NK-92 treated with Interleukin-12 subunit alpha and Interleukin-12 subunit beta, amount 100 ng/mL, for 24 hours (cell line): Measurements from ENCODE around the gene MAML2.
"Not testable (repeated sequence)": the region's sequence is repeated elsewhere in the genome, so short reads cannot be mapped to it uniquely, and the experiment has no call there.

ENCODE experiments used
- DNase-seq: peaks from one replicate; lab custom pipeline; 2025; lab: John Stamatoyannopoulos, UW

The MAML2 gene

GRCh38 chr11:96185220-96185768 lies 157.7 kb downstream of the MAML2 start:
- DNase-seq, result no peak

DNA sequence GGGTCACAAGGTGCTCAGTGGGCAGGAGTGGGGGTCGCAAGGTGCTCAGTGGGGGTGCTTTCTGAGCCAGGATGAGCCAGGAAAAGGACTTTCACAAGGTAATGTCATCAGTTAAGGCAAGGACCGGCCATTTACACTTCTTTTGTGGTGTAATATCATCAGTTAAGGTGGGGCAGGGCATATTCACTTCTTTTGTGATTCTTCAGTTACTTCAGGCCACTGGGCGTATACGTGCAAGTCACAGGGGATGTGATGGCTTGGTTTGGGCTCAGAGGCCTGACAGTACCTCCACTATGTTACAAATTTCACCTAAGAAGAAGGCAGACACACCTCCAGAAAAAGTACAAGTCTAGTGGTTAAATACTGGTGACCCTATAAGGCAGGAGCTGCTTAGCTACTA lies 162.1 kb downstream of the MAML2 start:
- DNase-seq, result not testable (repeated sequence)

- DNase-seq, result no peak
Measured at GRCh38 chr11:96180341-96180740, 162.7 kb downstream of the MAML2 start.

DNA sequence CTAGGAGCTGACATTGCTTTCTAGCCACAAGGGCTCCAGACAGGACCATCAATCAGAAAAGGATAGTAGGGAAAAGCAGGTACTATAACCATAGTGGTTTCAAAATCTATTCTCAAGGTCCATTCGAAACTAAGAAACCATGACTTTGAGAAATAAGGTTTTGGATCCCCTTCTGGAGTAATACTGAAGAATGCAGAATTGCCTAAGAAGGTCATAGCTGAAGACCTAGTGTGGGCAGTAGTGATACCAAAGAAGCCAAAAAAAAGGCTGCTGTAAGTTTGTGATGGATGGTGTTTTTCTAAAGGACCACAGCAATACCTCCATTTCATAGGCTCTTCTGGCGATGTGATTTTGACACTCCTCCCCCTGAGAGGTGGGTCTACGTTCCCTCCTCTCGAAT lies 163.1 kb downstream of the MAML2 start:
- DNase-seq, result no peak

GRCh38 chr11:96178887-96179279 lies 164.1 kb downstream of the MAML2 start:
- no peak for DNase-seq

GRCh38 chr11:96178049-96178886 lies 164.7 kb downstream of the MAML2 start:
- DNase-seq, result no peak

GRCh38 chr11:96177146-96177545 lies 165.8 kb downstream of the MAML2 start:
- no peak for DNase-seq

DNA sequence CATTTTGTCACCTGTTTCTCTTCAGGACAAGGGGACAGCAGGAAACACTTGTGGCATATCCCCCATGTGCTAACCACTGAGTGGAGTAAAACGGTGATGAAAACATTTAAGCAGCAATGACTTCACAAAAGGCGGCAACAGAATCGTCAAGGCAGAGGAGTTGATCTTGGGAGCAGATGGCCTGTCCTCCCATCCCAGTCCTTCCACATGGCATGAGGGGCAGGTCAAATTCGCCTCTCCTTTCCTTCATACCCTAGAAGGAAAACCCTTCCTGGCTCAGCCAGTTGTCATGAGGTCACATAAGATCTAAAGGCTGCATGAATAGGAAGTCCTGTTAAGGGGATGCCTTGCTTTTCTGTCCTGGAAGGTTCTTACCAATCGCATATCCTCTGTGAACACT lies 169.1 kb downstream of the MAML2 start:
- DNase-seq, result no peak

- DNase-seq, result no peak
Measured at GRCh38 chr11:96173422-96173821, 169.6 kb downstream of the MAML2 start.

DNA sequence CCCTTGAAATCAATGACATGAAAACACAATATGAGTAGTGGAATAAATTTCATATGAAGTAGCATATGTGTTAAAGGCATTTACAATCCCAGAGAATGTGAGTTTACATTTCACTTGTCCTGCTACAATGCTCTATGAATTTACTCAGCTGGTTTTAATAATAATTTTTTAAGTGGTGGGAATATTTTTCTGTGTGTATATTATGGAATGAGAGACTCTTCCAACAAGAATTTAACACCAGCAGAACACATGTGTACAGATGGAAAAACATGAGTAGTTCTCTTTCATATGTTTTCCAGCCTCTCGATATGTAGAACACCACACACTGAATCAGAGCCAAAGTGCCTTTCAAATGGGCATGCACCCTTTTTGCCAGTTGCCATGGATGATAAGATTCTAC lies 170.4 kb downstream of the MAML2 start:
- no peak for DNase-seq

DNA sequence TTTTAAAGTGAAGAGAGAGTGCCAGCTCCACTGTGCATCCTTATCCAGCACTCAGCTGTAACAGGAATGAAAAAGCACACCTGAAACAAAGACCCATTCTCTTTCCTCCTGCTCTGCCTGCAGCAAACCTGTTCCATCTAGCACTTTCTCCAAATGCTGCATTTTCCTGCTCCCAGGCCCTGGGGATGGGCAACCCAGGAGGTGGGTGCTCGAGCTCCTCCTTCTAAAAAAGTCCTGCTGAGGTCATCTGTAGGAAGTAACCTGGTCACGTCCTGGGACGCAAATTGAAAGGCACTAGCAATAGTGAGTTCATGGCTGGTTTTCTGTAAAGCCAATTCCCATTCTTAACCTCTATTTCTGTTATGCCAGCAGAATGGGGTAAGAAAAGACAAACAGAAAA lies 173.7 kb downstream of the MAML2 start:
- DNase-seq, result no peak

- DNase-seq, result no peak
Measured at GRCh38 chr11:96168623-96169022, 174.4 kb downstream of the MAML2 start.

GRCh38 chr11:96167787-96168186 lies 175.2 kb downstream of the MAML2 start:
- no peak for DNase-seq

GRCh38 chr11:96167203-96167758 lies 175.7 kb downstream of the MAML2 start:
- DNase-seq, result no peak

DNA sequence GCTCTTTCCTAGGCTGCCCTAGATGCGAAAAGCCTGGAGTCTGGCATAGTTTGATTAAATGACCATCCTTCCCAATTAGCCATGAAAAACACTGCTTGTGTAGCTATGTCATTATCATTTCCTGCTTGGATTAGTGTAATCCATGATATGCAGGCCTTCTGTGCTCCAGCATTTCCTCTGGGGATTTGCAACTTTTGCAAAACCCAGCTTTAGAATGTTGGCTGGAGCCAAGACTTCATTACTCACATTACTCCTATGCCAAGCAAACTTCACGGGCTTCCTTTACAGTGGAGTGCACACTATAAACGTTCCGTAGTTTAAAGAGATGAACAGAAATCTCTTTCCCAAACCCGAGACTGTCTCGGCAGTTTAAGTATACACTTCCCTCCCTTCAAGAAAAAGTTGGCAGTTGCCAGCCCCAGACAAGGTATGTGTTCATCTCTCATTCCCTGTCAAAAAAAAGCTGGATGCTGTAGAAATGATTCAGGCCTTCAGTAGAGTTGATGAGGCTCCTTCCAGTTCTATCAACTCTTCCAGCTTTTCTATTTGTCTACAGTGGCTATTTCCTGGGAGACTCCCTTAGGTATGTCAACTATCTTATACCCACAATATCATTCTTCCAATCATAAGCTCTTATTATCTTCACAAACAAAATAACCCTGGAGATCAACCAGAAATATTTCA lies 180.0 kb downstream of the MAML2 start:
- DNase-seq, result no peak

- no peak for DNase-seq
Measured at GRCh38 chr11:96161307-96162089, 181.5 kb downstream of the MAML2 start.

GRCh38 chr11:96160732-96161306 lies 182.2 kb downstream of the MAML2 start:
- no peak for DNase-seq

GRCh38 chr11:96159968-96160367 lies 183.0 kb downstream of the MAML2 start:
- DNase-seq, result no peak

GRCh38 chr11:96158126-96158525 lies 184.9 kb downstream of the MAML2 start:
- no peak for DNase-seq

DNA sequence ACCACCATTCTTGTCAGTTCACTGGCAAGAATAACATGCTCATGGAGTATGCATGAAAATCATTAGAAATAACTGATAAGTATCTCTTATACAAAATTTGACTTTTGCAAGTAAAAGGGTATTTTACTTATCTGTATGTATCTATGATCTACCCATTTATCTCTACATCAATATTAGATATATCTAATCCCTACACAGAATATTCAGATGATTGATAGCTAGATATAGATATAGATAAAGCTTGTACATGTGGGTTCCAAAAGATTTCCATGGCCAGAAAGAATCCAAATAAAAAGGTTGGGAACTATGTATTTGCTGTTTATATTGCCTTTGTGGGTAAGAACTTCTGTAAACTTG lies 185.5 kb downstream of the MAML2 start:
- no peak for DNase-seq

GRCh38 chr11:96156379-96156722 lies 186.6 kb downstream of the MAML2 start:
- no peak for DNase-seq
